K562 (cell line): Measurements from ENCODE around the gene SLC25A45. TPM values are rescaled to one million over a fixed set of nuclear protein-coding genes. Genes with fewer than 3 reads are reported as not detected.

Experiments used
- ATF7 ChIP-seq: fragments of 450-650 bp; IDR thresholded peaks from 2 replicates; pipeline ENCODE4 v1.7.1; 2014; ENCODE audit warnings: mild to moderate bottlenecking, moderate library complexity
- BACH1 ChIP-seq: fragments of 200-800 bp; sonication (Bioruptor generic); IDR thresholded peaks from 2 replicates; pipeline ENCODE4 v1.6.1; 2016; ENCODE audit warnings: missing genetic modification characterization, missing compliant biosample characterization
- BRD9 ChIP-seq: fragments of 450-650 bp; IDR thresholded peaks from 2 replicates; pipeline ENCODE4 v1.6.1; 2018; ENCODE audit warnings: low read depth; ENCODE audit not compliant: partially characterized antibody
- COPS2 ChIP-seq: fragments of 450-650 bp; conservative IDR thresholded peaks from 2 replicates; pipeline ENCODE4 v1.6.1; 2016; ENCODE audit warnings: mild to moderate bottlenecking, moderate library complexity
- ETS2 ChIP-seq: IDR thresholded peaks from 2 replicates; pipeline ENCODE4 v1.6.1; 2016; ENCODE audit warnings: borderline replicate concordance, missing genetic modification characterization, mild to moderate bottlenecking, moderate library complexity, missing compliant biosample characterization; ENCODE audit not compliant: poor library complexity, severe bottlenecking
- EZH2 ChIP-seq: IDR thresholded peaks from 2 replicates; pipeline ENCODE4 v1.6.1; 2012; ENCODE audit warnings: low read depth, mild to moderate bottlenecking, inconsistent platforms, low read length, borderline replicate concordance
- FOXA3 ChIP-seq, 2 experiments: fragments of 450-650 bp in 1 of 2; sonication (generic) in 1 of 2; formaldehyde crosslinking; IDR thresholded peaks in 1 of 2; conservative IDR thresholded peaks in 1 of 2; 2 replicates each; pipeline versions ENCODE4 v1.4.0 to v1.8.0; 2020 to 2022; ENCODE audit warnings: mild to moderate bottlenecking in 2 of 2, missing genetic modification reagents in 1 of 2
- IRF2 ChIP-seq: sonication (generic); formaldehyde crosslinking; IDR thresholded peaks from 2 replicates; pipeline ENCODE4 v1.8.1; 2022; ENCODE audit warnings: mild to moderate bottlenecking, missing genetic modification reagents
- KHSRP ChIP-seq: fragments of 450-650 bp; IDR thresholded peaks from 2 replicates; pipeline ENCODE4 v1.6.1; 2017
- KLF1 ChIP-seq: fragments of 450-650 bp; IDR thresholded peaks from 2 replicates; pipeline ENCODE4 v1.6.1; 2016; ENCODE audit warnings: missing genetic modification characterization, missing compliant biosample characterization
- NEUROD1 ChIP-seq: fragments of 150-350 bp; IDR thresholded peaks from 2 replicates; pipeline ENCODE4 v1.6.1; 2014; ENCODE audit warnings: borderline replicate concordance, low read length, low read depth; ENCODE audit not compliant: partially characterized antibody
- PHB2 ChIP-seq: fragments of 450-650 bp; IDR thresholded peaks from 2 replicates; pipeline ENCODE4 v1.6.1; 2017; ENCODE audit warnings: low read depth
- PYGO2 ChIP-seq: fragments of 450-650 bp; IDR thresholded peaks from 2 replicates; pipeline ENCODE4 v1.6.1; 2016; ENCODE audit warnings: mild to moderate bottlenecking, missing genetic modification characterization, moderate library complexity, missing compliant biosample characterization
- RBM17 ChIP-seq: fragments of 200-400 bp; formaldehyde crosslinking; IDR thresholded peaks from 2 replicates; pipeline ENCODE4 v1.6.1; 2017; ENCODE audit warnings: low read depth, mild to moderate bottlenecking, low read length, borderline replicate concordance
- SNRNP70 ChIP-seq: fragments of 200-400 bp; formaldehyde crosslinking; optimal IDR thresholded peaks from 2 replicates; pipeline ENCODE3; 2017; ENCODE audit warnings: low read depth, low read length
- TOE1 ChIP-seq, 2 experiments: fragments of 450-650 bp in 1 of 2; sonication (generic) in 1 of 2; formaldehyde crosslinking in 1 of 2; IDR thresholded peaks; 2 replicates each; pipeline versions ENCODE4 v1.7.1 to v1.8.0; 2016 to 2022; ENCODE audit warnings: borderline replicate concordance in 2 of 2, mild to moderate bottlenecking in 2 of 2, antibody characterized with exemption in 1 of 2, inconsistent platforms in 1 of 2, low read depth in 1 of 2, missing genetic modification reagents in 1 of 2, moderate library complexity in 1 of 2
- XRCC4 ChIP-seq: IDR thresholded peaks from one replicate; pipeline ENCODE4 v1.6.1; 2011; ENCODE audit not compliant: insufficient read depth, insufficient read length; ENCODE audit errors: extremely low read depth
- ZNF263 ChIP-seq: sonication (generic); formaldehyde crosslinking; IDR thresholded peaks from 2 replicates; pipeline ENCODE4 v1.8.0; 2022; ENCODE audit warnings: mild to moderate bottlenecking, missing genetic modification reagents, borderline replicate concordance
- ZNF583 ChIP-seq: fragments of 250-450 bp; sonication (Bioruptor Pico); IDR thresholded peaks from 2 replicates; pipeline ENCODE4 v1.4.0; 2020
- ZNF584 ChIP-seq: fragments of 200-800 bp; sonication (Bioruptor generic); IDR thresholded peaks from 2 replicates; pipeline ENCODE4 v1.6.1; 2016; ENCODE audit warnings: low read depth, mild to moderate bottlenecking, missing genetic modification characterization, missing compliant biosample characterization
- polyA plus RNA-seq, 8 experiments: library from polyadenylated mRNA; depleted of rRNA in 4 of 8; stranded (reverse) in 5 of 8; unstranded in 3 of 8; fragments of >200 nt; fragmentation: Nextera tagmentation in 2 of 8; fragmentation: Illumina TruSeq in 1 of 8; extraction: Ambion mirVana in 2 of 8; extraction: Trizol in 1 of 8; gene quantifications; 2 replicates each; pipeline versions ENCODE4 v1.2.1 to v1.2.3, GENCODE V29; 2011 to 2014; ENCODE audit warnings: inconsistent platforms in 1 of 8, missing spikeins in 1 of 8
- total RNA-seq, 7 experiments: library from RNA; depleted of rRNA in 6 of 7; stranded (reverse); fragments of >200 nt in 6 of 7; fragmentation: Illumina TruSeq in 2 of 7; extraction: Trizol in 2 of 7; gene quantifications; 2 replicates each; pipeline versions ENCODE4 v1.2.1 to v1.2.3, GENCODE V29; 2011 to 2021; ENCODE audit warnings: low replicate concordance in 1 of 7
- TF ChIP-seq, protein P1 (sequence below): fragments of 450-650 bp; IDR thresholded peaks from 2 replicates; pipeline ENCODE4 v1.6.1; 2017; ENCODE audit warnings: antibody characterized with exemption
- TF ChIP-seq, protein P2 (sequence below): IDR thresholded peaks from 2 replicates; pipeline ENCODE4 v1.6.1; 2014; ENCODE audit warnings: antibody characterized with exemption
- TF ChIP-seq, protein P3 (sequence below): sonication (generic); formaldehyde crosslinking; IDR thresholded peaks from 2 replicates; pipeline ENCODE4 v1.9.0; 2022; ENCODE audit warnings: mild to moderate bottlenecking, missing genetic modification reagents

SLC25A45 gene
- total and polyA plus RNA-seq, 9 of the 15 experiments (the other 6 are each of a cell fraction or from before 2014, with no cell fraction given), result 0.15 to 2.3 (median 0.68) TPM

DNA sequence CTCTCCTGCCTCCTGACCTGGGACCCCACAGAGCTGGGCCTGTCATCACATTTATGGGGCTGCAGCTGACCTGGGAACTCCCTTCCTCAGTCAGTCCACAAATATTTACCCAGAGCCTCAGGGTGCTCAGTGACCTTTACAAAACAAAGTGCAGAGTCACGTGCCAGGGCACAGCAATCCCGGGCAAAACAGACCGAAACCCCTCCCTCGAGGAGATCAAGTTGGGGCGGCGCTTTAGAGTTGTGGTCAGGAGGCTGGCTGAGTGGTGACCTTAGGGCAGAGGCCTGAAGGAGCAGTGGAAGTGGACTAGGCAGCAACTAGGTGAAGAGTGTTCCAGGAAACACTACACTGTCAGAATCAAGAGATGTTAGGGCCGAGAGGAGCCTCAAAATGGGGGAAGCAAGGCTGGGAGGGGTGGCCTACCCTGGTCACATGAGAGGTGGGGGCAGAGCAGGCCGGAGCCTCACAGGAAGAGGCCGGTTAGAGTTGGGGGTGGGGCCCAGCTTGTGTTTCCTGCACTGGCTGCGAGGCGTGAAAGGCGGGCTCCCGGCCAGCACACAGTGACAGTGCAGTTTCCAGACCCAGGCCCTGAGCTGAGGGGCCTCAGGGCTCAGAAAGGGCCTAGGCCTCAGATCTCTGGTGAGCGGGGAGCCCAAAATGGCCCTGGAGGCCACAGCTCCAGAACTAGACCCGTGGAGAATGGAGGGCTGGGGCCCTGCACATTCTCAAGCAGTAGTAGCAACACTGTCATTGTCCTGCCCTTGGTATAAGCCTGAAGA is 36.4 kb upstream of the SLC25A45 start (continued):
- TF ChIP-seq, protein P1, sequence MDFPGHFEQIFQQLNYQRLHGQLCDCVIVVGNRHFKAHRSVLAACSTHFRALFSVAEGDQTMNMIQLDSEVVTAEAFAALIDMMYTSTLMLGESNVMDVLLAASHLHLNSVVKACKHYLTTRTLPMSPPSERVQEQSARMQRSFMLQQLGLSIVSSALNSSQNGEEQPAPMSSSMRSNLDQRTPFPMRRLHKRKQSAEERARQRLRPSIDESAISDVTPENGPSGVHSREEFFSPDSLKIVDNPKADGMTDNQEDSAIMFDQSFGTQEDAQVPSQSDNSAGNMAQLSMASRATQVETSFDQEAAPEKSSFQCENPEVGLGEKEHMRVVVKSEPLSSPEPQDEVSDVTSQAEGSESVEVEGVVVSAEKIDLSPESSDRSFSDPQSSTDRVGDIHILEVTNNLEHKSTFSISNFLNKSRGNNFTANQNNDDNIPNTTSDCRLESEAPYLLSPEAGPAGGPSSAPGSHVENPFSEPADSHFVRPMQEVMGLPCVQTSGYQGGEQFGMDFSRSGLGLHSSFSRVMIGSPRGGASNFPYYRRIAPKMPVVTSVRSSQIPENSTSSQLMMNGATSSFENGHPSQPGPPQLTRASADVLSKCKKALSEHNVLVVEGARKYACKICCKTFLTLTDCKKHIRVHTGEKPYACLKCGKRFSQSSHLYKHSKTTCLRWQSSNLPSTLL, result no peak
- TF ChIP-seq PHB2, result no peak
- peak; percentile 61 for TF ChIP-seq BRD9
- no peak for TF ChIP-seq COPS2
- TF ChIP-seq KHSRP, result no peak
- TF ChIP-seq IRF2 (CRISPR knock-in tag), result no peak
- no peak for TF ChIP-seq XRCC4
- TF ChIP-seq NEUROD1, result no peak
- peak; percentile 96 for TF ChIP-seq TOE1 (IDR thresholded peaks at IDR 0.05; ENCODE audit: borderline replicate concordance)
- TF ChIP-seq TOE1 (CRISPR knock-in tag; IDR thresholded peaks at IDR 0.05; ENCODE audit: borderline replicate concordance, low read depth), result 0 out of 2 replicates have a peak, but pooled peaks have one; percentile 60
- no peak for TF ChIP-seq PYGO2
- no peak for TF ChIP-seq ETS2 (tag)
- peak; percentile 89 for TF ChIP-seq BACH1 (tag)
- TF ChIP-seq ATF7, result peak; percentile 84
- peak; percentile 62; the same call in 1 of the 2 replicates for TF ChIP-seq ZNF583 (CRISPR knock-in tag)
- no peak for TF ChIP-seq ZNF584 (CRISPR knock-in tag)
- TF ChIP-seq ZNF263 (CRISPR knock-in tag), result peak; percentile 40; the same call in 1 of the 2 replicates
- peak; percentile 48 to 59; a peak in 2 of 4 replicates for TF ChIP-seq FOXA3 (CRISPR knock-in tag; conservative IDR thresholded peaks at IDR 0.05 in 1 of 2, IDR thresholded peaks at IDR 0.05 in 1 of 2)
- TF ChIP-seq, protein P2, sequence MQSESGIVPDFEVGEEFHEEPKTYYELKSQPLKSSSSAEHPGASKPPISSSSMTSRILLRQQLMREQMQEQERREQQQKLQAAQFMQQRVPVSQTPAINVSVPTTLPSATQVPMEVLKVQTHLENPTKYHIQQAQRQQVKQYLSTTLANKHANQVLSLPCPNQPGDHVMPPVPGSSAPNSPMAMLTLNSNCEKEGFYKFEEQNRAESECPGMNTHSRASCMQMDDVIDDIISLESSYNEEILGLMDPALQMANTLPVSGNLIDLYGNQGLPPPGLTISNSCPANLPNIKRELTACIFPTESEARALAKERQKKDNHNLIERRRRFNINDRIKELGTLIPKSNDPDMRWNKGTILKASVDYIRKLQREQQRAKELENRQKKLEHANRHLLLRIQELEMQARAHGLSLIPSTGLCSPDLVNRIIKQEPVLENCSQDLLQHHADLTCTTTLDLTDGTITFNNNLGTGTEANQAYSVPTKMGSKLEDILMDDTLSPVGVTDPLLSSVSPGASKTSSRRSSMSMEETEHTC, result peak; percentile 85
- TF ChIP-seq KLF1, result no peak; the same call in none of the 2 replicates
- TF ChIP-seq EZH2, result no peak
- TF ChIP-seq SNRNP70, result no peak
- no peak for TF ChIP-seq RBM17
- TF ChIP-seq, protein P3, sequence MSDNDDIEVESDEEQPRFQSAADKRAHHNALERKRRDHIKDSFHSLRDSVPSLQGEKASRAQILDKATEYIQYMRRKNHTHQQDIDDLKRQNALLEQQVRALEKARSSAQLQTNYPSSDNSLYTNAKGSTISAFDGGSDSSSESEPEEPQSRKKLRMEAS (CRISPR knock-in tag), result peak; percentile 84
